CD4-positive, alpha-beta T cell treated with Interleukin-15 for 4 hours (primary cell): ENCODE data around the gene MRPL41.
"Not testable (repeated sequence)": the region's sequence is repeated elsewhere in the genome, so short reads cannot be mapped to it uniquely, and the experiment has no call there.

Experiments used
- DNase-seq: peaks from one replicate; pipeline ENCODE4 v3.0.0-alpha.2; 2020; ENCODE audit warnings: low spot score

MRPL41 gene

DNA sequence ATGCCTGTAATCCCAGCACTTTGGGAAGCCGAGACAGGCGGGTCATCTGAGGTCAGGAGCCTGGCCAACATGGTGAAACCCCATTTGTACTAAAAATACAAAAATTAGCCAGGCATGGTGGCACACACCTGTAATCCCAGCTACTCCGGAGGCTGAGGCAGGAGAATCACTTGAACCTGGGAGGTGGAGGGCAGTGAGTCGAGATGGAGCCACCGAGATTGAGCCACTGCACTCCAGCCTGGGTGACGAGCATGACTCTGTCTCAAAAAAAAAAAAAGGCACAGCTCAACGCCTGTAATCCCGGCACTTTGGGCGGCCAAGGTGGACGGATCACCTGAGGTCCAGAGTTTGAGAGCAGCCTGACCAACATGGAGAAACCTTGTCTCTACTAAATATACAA lies 2.0 kb downstream of the MRPL41 start:
- not testable (repeated sequence) for DNase-seq

DNA sequence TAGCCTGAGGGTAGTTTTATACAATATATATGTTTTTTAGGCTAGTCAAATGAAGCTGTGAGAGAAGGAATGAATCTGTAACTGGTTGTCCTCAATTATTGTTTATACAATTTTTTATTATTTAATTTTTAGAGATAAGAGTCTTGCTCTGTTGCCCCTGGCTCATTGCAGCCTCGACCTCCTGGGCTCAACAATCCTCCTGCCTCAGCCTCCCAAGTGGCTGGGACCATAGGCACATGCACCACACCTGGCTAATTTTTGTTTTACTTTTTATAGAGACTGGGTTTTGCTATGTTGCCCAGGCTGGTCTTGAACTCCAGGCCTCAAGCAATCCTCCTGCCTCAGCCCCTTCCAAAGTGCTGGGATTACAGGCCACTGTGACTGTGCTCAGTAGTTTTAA lies 2.7 kb downstream of the MRPL41 start:
- DNase-seq = no peak

DNA sequence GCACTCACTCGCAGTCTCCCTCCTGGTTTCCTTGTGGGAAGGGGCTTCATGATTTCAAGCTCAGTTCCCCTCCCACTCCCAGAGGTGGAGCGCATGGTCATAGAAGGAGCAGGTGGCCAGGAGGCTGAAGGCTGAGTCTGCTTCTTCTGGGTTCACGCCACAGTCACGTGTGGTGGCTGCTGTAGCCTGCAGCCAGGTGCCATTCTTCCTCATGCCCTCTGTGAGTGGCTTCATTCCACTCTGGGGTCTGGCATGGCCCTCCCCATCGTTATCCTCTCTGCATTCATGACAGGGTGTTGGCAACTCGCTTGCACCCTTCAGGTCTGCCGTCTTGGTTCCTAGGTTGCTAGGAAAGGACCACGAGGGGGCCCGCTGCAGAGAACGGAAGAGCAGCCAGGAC lies 3.5 kb downstream of the MRPL41 start:
- DNase-seq = no peak

DNA sequence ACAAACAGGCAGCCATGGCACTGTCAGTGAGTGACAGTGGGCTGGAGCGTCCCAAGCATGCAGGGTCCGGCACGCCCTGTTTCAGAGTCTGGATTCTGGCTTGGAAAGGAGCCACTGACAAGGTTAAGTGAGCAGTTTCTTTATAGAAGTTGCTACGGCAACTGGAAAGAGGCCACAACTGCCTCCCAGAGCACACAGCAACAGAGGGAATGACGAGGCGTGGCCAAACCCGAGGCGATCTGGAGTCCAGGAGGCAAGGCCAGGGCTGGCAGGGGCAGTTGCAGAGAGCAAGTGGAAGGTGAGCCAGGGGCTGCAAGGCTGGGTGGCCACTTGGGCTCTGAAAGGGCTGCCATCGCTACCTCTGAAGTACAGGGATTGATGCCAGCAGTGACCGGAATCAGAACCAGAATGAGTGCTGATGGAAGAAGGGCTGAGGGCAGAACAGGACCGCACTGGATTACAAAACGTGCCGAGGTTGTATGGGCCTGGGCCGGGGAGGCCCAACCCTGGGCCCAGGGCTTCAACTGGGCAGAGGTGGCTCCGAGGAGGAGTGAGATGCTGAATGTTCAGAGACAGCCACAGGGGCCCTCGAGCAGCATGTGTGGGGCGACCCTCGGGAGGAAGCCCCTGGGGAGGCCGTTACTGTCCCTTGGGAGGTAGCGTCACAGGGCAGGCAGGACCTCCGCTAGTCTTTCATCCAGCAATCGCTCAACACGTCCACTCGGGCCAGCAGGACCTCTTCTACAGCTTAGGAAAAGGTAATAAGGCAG lies 4.6 kb downstream of the MRPL41 start:
- DNase-seq = no peak

DNA sequence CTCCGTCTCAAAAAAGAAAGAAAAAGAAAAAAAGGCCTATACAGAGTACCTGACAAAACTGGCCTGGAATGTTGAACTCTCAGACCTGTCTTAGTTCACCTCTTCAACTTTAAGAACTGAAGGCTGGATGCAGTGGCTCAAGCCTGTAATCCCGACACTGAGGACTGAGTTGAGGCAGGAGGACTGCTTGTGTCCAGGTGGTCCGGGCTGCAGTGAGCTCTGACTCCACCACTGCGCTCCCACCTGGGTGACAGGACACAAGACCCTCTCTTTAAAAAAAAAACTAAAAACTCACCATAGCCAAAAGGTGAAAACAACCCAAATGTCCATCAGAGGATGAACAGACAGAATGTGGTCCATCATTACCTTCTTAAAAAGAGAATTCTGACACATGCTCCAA lies 6.4 kb downstream of the MRPL41 start:
- no peak for DNase-seq

DNA sequence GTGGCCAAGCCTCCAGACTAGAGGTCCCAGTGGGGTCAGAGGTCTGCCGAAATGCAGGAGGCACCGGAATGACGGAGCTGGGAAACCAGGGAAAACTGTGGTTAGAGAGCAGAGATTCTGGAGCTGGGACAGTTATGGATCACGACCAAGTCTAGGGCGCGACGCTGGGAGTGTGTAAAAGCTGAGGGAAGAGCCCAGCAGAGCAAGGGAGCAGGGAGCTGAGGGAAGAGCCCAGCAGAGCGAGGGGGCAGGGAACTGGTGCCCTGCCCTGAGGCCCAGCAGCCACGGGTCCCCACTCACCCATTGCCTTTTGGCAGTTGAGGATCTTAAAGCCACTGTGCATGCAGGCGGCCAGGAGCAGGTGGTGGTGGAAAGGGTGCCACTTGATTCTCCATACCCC lies 12.5 kb downstream of the MRPL41 start:
- DNase-seq = no peak

DNA sequence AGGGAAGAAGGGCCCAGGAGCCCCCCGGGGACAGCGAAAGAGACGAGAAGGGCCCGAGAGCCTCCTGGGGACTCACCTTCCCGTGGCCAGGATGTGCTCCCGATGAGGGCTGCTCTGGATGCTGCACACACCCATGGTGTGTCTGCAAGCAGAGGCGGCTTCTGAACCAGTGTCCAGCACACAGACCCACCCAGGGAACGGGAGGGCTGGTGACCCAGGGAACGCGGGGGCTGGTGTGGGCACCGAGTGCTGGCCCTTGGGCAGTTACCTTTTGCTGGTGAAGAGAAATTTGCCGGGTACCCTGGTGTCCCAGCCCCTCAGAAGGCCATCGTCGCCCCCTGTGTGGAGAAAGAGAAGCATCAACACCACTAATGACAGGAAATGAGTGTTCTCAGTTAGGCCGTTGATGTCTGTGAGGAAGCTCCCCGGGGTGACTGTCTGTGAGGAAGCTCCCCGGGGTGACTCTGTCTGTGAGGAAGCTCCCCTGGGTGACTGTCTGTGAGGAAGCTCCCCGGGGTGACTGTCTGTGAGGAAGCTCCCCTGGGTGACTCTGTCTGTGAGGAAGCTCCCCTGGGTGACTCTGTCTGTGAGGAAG lies 13.2 kb downstream of the MRPL41 start:
- DNase-seq = peak; percentile 1

DNA sequence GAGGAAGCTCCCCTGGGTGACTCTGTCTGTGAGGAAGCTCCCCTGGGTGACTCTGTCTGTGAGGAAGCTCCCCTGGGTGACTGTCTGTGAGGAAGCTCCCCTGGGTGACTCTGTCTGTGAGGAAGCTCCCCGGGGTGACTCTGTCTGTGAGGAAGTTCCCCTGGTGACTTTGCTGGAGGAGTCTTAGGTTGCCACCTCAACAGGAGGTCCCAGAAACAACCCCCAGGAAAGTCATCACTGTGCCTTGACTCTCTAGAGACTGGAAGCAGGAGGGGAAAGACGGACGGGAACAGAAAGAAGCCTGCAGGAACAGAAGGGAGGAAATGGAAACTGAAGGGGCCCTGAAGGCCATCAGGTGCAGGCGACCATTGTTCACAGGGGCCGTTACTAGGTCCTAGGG lies 16.8 kb downstream of the MRPL41 start:
- DNase-seq = not testable (repeated sequence)

DNA sequence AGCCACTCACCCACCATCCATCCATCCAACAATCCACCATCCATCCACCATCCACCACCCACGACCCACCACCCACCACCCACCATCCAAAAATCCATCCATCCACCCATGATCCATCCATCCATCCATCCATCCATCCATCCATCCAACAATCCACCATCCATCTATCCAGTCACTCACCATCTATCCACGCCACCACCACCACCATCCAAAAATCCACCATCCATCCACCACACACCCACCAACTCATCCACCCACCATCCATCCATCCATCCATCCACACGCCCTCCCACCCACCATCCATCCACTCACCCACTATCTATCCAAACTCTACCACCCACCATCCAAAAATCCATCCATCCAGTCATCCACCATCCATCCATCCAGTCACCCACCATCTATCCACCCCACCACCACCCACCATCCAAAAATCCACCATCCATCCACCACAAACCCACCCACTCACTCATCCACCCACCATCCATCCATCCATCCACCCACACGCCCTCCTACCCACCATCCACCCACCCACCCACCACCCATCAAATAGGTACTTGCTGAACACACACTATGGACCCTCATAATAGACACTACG lies 18.0 kb downstream of the MRPL41 start:
- DNase-seq = no peak

DNA sequence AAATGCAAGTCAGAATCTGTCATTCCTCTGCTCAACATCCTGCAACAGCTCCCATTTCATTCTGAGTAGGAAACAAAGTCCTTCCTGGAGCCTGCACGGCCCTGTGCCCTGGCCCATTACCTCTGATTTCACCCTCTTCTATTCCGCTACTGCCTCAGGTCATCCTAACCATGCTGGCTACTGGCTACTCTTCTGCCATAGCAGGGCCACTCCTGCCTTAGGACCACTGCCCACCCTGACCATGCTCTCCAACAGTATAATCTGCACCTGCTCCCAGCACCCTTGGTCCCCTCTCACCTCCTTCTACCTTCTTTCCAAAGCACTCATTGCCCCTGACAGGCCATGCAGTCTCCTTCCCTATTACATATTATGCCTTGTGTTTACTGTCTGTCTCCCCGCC lies 18.9 kb downstream of the MRPL41 start:
- DNase-seq = no peak

DNA sequence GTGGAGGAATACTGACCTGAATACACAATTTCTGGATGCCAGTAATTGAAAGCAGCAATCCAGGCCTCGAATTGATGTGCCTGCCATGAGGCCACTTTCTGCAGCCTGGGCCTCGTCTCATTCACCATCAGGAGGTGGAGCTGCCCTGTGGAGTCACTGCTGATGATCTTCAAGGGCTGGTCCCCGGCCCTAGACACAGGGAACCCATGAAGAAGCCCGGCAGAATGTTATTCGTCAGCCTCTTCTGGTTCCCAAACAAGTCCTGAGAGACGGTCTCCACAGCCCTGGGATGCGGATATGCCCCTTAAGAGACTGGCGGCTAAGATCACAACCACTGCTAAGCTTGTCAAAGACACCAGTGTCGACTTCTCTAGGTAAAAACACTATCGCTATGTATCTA lies 22.5 kb downstream of the MRPL41 start:
- DNase-seq = no peak

DNA sequence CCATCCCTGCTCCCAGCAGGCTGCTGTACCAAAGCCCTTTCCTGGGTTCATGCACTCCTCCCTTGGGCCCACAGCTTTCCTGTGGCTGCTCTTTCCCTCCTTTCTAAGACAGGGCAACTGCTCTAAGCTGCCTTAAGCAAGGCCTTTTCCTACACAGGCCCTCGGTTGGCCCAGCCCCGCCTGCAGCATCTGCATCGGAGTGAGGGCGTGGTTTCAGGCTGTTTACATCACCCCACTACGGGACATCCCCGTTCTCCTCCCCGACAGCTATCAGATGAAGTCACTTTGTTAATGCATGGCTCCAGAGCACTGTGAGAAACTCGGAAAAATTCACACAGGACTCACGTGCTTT lies 23.7 kb downstream of the MRPL41 start:
- DNase-seq = peak; percentile 12

DNA sequence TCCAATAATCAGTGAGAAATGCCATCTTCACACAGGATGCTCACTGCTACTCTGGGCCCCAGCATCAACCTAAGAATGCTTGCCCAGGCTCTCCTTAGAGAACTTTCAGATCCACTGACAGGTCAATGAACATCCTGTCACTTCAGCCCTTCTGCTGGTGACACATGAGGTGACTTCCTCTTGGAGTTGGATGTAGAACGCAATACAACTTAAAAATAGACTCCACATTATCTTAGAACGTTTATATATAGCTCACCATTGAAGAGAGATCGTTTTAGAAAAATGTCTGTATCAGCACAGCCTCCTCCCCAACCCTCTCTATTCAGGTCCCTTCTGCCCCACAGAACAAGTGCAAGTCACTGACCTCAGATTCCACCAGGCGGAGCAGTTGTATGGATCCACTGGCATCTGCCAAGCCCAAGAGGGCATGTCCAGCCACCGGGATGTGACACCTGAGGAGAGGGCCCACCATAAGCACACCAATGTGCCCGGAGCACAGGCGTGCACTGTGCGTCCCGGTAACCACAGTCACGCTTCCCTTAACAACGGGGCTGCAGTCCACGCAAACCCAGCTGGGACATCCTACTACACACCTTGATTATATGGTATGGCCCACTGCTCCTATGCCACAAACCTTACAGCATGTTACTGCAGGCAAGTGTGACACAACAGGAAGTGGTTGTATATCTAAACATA lies 24.2 kb downstream of the MRPL41 start:
- DNase-seq = no peak

DNA sequence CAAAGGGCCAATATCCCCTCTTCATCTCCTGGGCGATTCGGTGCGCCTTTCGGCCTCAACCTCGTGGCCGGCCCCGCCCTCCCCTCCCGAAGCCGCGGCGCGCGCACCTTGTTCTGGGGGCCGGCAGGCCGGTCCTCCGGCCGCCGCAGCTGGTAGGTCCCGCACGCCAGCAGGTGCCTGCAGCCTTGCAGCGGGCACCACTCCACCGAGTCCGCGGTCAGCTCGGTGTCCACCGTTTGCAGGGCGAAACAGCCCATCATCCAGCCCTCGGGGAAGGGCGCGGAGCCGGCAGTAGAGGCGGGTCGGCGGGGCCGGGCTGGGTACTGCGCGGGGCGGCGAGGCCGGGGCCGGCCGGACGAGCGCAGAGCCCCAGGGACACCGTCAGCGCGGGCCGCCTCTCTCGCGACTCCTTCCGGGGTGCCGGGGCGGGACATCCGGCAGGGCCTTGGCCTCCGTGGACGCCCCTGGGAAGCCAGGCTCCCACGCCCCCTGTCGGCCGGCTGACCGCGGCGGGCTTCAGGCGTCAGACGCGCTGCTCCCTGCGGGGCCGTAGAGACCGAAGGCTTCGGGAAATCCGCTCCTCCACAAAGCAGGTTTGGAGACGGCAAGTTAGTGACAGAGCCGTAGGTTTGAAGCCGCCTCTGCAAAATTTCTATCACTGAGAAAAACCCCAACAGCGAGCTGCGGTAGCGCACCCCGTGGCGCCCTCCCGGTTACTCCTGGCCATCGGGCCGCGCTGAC lies 27.0 kb downstream of the MRPL41 start, which contains the start of gene DPH7:
Gene DPH7 (minus strand): TSS at position 408 of the 741 bp plus-strand sequence. CDS start 148 bp downstream, at position 260.
- DNase-seq = peak; percentile 95

DNA sequence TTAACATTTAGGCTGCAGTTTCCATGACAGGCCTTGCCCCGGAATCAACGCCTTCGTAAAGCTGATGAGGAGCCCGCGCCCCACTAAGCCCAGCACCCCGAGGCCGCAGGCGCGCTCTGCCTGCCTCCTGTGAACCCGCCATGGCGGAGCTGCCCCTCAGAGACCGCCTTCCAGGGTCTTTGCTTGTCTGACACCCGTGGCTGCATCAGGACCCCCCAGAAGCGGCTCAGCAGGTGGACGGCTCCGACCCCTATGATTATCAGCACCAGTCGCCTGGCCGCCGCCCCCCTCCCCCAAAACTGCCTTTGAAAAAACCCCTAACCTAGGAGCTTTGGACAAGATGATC lies 27.6 kb downstream of the MRPL41 start:
- no peak for DNase-seq

DNA sequence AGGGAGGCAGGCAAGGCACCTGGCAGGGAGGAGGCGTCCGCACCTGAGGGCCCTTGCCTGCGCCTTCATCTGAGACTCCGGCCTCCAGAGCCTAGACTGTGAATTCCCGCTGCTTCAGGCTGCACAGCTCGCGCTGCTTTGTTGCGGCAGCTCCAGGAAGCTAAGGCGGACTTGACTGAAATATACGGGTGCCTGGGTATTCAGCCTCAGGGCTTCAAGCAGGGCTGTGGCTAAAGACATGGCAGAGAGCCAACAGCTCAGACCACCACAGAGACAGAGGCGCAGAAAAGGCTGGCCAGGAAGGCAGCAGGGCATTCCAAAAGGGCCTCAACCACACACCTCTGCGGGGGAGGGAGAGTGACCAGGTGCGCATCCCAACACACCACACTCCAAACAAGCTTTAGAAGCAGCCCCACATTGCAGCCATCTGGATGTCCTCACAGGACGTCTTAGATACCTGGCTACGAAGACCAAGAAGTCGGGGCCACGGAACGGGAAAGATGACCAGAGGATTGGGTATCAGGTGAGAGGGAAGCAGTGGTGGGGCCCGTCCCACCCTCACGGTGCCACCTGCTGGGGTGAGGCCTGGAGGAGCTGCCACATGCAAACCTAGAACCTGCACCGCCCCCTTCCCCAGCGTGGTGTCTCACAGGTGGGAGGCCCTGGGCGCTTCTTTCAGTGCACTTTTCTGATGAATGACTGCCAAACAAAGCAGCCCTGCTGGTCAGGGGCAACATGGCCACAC lies 28.7 kb downstream of the MRPL41 start:
- DNase-seq = no peak

DNA sequence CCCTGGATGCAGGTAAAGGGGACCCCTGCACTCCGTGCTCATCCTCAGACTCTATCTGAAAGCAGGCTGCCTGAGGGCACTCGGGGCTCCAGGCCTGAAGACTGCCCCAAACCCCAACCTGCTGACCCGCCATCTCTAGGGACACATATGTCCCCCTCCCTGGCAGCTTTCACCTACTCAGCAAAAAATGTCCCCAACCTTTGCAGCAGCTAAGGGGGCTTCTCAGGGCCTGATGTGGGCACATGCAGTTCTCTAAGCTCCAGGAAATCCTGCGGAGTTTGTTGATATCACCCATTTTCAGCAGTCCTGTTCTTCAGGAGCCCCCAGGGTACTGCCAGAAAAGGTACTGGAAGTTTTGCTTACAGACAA lies 29.3 kb downstream of the MRPL41 start:
- DNase-seq = no peak

DNA sequence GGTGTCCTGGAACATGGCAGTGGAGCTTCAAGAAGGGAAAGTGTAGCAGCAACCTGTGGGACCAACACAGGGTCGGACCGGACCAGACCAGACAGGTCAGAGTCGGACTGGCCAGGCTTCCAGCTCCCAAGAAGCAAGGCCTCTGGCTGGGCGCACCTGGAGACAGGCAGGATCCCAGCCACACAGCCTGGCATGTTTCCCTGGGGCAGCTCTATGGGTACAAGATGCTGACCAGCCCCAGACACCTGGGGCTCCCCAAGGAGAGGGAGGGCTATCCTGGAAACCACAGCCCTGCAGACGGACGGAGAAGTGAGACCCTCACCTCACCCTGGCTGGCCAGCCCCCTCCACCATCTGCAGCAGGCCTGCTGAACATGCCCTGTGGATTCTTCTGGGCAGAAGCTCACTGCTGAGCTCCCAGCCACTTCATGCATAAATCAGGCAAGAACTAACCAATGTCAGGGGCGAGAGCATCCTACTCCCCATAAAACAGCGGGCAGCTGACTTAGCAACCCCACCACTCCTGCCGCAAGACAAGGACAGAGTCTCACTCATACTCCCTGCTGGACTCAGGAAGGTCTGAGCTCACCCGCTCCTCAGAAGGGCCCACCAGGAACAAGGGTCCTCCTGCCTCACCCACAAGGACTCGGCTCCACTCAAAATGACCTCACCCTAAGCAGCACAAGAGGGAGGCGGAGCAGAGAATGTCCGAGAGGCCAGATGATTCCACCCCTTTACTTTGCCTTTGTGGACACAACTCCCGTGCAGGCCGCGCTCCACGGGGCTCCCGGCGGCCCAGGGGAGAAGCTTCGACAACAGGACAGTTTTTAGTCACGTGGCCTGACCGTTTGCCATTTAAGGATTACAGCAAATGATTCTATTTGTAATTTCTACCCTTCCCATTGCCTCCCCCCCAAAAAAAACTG lies 29.9 kb downstream of the MRPL41 start:
- DNase-seq = no peak

DNA sequence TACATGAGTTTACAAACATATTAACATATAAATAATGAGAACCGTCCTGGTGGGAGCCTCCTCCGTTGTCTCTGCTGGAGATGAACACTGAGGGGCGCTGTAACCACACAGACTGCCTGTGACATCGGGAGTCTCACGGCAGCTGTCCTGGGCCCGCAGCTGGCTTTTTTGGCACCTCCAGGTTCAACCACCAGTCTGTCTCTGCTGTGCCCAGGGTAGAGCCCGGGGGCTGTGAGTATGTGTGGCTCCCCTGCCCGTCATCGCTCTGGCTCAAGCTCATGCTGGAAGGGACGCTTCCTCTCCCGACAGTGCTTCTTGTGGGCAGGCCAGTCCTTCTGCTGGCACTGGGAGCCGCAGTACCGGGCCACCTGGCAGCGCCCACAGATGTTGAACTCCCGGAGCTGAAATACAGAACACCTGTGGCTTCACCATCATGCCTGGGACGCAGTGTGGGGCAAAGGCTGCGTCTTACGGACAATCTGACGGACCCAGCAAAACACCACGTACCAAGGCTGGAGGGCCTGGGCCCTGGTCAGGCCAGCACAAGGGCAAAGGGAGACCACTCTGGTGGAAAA lies 30.7 kb downstream of the MRPL41 start:
- DNase-seq = no peak

DNA sequence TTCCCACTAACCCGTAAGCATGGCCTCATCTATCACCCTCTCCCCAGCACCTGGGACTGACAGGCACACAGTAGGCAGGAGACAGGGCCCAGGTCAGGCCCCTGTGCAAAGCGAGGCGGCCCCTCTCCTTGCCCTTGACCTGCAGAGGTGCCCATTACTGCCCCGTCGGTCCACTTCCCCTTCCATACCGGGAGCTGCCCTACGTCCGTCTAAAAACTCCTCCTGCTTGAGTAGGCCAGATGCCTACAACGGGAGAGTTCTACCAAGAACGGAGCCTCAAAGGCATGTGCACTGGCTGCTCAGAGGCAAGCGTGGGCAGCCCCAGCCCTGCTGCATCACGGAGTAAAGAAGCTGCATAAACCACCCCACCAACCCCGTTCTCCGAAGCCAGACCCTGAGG lies 31.7 kb downstream of the MRPL41 start:
- DNase-seq = no peak
